ENCODE measurements around the gene SLC25A23.

- TF ChIP-seq CTCF (IDR thresholded peaks at IDR 0.05), result no peak
- no peak for TF ChIP-seq POLR2A (IDR thresholded peaks at IDR 0.05)
Observed at GRCh38 chr19:6423499-6424194, 35.9 kb downstream of the SLC25A23 start.

Measured in uterus (tissue), 2 donors.